Liver (tissue), 3 donors: ENCODE results near the gene ACVR1.

Source experiments
- ATF3 ChIP-seq: IDR thresholded peaks from 2 replicates; pipeline ENCODE4 v1.6.1; 2016; ENCODE audit warnings: antibody characterized with exemption
- CTCF ChIP-seq: fragments of 150-350 bp; IDR thresholded peaks from 2 replicates; pipeline ENCODE4 v1.5.1; 2017; ENCODE audit warnings: improper control_type of control experiment, low read depth, low read length; ENCODE audit not compliant: missing input control
- EGR1 ChIP-seq, 2 donors: IDR thresholded peaks; 2 replicates each; pipeline ENCODE4 v1.6.1; 2016 to 2018; ENCODE audit warnings: antibody characterized with exemption in 2 of 2, low read depth in 2 of 2
- GABPA ChIP-seq, 2 donors: IDR thresholded peaks in 1 of 2; conservative IDR thresholded peaks in 1 of 2; 2 replicates each; pipeline ENCODE4 v1.6.1; 2016; ENCODE audit warnings: antibody characterized with exemption in 2 of 2, mild to moderate bottlenecking in 1 of 2, moderate library complexity in 1 of 2
- JUND ChIP-seq, 2 donors: IDR thresholded peaks; 2 replicates each; pipeline ENCODE4 v1.6.1; 2016; ENCODE audit warnings: antibody characterized with exemption in 2 of 2
- MAX ChIP-seq: IDR thresholded peaks from 2 replicates; pipeline ENCODE4 v1.6.1; 2016; ENCODE audit warnings: antibody characterized with exemption
- RAD21 ChIP-seq, 2 donors: IDR thresholded peaks; 2 replicates each; pipeline ENCODE4 v1.6.1; 2016; ENCODE audit warnings: antibody characterized with exemption in 2 of 2, mild to moderate bottlenecking in 2 of 2
- REST ChIP-seq: IDR thresholded peaks from 2 replicates; pipeline ENCODE4 v1.6.1; 2016; ENCODE audit warnings: antibody characterized with exemption, mild to moderate bottlenecking
- SP1 ChIP-seq: IDR thresholded peaks from 2 replicates; pipeline ENCODE4 v1.6.1; 2018; ENCODE audit warnings: antibody characterized with exemption, mild to moderate bottlenecking
- TAF1 ChIP-seq: conservative IDR thresholded peaks from 2 replicates; pipeline ENCODE4 v1.6.1; 2016; ENCODE audit warnings: antibody characterized with exemption, mild to moderate bottlenecking
- YY1 ChIP-seq: IDR thresholded peaks from 2 replicates; pipeline ENCODE4 v1.6.1; 2016; ENCODE audit warnings: antibody characterized with exemption, mild to moderate bottlenecking
- ZBTB33 ChIP-seq: IDR thresholded peaks from 2 replicates; pipeline ENCODE4 v1.6.1; 2016; ENCODE audit warnings: antibody characterized with exemption
- donor health status: healthy.
- donor health status: healthy.

- TF ChIP-seq CTCF (no peak), SP1 (no peak), TAF1 (no peak), RAD21 (IDR thresholded peaks at IDR 0.05) (no peak), JUND (IDR thresholded peaks at IDR 0.05) (no peak), ATF3 (no peak), YY1 (no peak), EGR1 (IDR thresholded peaks at IDR 0.05; ENCODE audit: low read depth in 2 of 2) (no peak), ZBTB33 (no peak), MAX (no peak), REST (no peak), GABPA (IDR thresholded peaks at IDR 0.05 in 1 of 2, conservative IDR thresholded peaks at IDR 0.05 in 1 of 2) (no peak)
These were observed 46.2 kb upstream of the ACVR1 start for GRCh38 chr2:157922336-157922735.
